ENCODE data around the gene POU3F2. TPM values are rescaled to one million over a fixed set of nuclear protein-coding genes. Genes with fewer than 3 reads are reported as not detected.

POU3F2 gene
- total RNA-seq, 1 donor from 2014 or later = 114 TPM

DNA sequence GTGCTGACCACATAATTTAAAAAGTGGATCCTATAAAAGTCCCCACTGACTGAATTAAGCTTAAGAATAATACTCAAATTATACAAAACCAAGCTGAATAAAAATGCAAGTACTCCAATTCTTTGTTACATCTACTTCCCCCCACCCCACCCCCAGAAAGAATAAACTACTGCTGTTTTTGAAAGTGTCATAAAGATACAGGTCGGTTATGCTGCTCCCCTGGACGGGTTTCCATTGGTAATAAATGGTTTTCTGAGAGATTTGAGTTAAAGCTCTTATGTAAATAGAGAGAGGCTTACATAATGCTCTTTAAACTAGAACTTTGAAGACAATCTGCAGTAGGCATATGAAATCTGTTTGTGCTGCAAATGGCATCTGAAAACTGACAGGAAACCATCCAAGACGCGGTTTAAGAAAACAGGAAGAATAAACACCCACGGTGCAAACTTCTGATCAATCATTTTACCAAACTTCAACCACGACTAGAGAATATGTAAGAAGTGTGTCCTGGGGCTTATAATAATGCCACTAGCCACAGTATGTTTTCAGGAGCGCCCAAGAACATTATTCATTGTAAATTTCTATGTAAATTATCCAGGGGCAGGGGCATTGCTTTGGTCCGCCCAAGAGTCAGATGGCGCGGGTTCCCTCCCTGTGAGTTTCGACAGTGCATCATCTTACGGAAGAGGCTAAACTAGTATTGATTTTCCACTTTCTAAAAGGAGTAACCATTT is 10.8 kb upstream of the POU3F2 start:
- Mint-ChIP-seq H3K4me1 (peaks cover 46% of the 10 kb centered on the region), H3K36me3 (ENCODE audit: low read depth) (no peaks in the 10 kb centered on the region), H3K27ac (ENCODE audit: unreplicated experiment) (peak overlapping the region; percentile 65), H3K27me3 (ENCODE audit: low read depth) (peaks cover 56% of the 10 kb centered on the region), H3K9me3 (peaks cover 2% of the 10 kb centered on the region), H3K4me3 (peak overlapping the region; percentile 92)
- no peak for DNase-seq (ENCODE audit: low read depth, low spot score)
- TF ChIP-seq, protein P1, sequence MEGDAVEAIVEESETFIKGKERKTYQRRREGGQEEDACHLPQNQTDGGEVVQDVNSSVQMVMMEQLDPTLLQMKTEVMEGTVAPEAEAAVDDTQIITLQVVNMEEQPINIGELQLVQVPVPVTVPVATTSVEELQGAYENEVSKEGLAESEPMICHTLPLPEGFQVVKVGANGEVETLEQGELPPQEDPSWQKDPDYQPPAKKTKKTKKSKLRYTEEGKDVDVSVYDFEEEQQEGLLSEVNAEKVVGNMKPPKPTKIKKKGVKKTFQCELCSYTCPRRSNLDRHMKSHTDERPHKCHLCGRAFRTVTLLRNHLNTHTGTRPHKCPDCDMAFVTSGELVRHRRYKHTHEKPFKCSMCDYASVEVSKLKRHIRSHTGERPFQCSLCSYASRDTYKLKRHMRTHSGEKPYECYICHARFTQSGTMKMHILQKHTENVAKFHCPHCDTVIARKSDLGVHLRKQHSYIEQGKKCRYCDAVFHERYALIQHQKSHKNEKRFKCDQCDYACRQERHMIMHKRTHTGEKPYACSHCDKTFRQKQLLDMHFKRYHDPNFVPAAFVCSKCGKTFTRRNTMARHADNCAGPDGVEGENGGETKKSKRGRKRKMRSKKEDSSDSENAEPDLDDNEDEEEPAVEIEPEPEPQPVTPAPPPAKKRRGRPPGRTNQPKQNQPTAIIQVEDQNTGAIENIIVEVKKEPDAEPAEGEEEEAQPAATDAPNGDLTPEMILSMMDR (conservative IDR thresholded peaks at IDR 0.05) = no peak

- Mint-ChIP-seq H3K4me1 (peaks cover 53% of the 10 kb centered on the region), H3K27ac (ENCODE audit: unreplicated experiment) (peak overlapping the region; percentile 65), H3K4me3 (peak overlapping the region; percentile 92), H3K36me3 (ENCODE audit: low read depth) (no peaks in the 10 kb centered on the region), H3K9me3 (peaks cover 2% of the 10 kb centered on the region), H3K27me3 (ENCODE audit: low read depth) (peaks cover 64% of the 10 kb centered on the region)
- peak; percentile 26 for DNase-seq (ENCODE audit: low read depth, low spot score)
- TF ChIP-seq, protein P1 (conservative IDR thresholded peaks at IDR 0.05) = no peak
Measured at GRCh38 chr6:98824162-98824901, 10.0 kb upstream of the POU3F2 start.

DNA sequence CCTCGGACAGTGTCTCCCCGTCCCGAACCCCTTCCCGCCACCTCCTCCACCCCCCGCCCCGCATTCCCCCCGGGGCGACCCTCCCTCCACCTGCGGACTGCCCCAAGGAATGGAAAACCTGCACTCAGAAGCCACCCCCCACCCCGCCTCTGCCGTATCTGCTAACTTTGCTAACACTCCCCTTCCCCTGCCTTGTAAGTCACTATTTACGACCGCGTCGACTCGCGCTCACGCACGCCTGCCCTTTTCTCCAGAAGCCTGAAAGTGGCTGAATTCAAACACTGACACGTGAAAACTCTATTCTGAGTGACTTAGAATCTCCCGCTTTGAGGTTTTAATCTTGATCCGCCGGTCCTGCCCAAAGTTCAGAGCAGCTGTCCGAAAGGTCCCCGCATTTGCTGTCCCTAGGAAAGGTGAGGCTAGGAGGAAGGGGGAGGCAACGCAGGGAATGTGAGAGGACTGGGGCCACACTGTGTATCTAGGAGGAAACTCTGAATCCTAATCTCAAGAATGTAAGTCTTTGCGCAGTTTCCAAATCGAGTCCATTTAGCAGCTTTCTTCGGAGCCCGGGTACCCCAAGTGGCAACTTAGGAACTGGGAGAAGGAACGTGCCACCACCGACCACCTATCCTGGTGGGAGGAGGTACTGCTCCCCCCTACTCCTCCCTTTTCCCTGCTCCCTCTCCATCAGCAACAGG is 9.3 kb upstream of the POU3F2 start:
- Mint-ChIP-seq H3K9me3 (no peaks in the 10 kb centered on the region), H3K4me3 (peak overlapping the region; percentile 92), H3K27ac (ENCODE audit: unreplicated experiment) (peak overlapping the region; percentile 97), H3K4me1 (peaks cover 61% of the 10 kb centered on the region), H3K27me3 (ENCODE audit: low read depth) (peaks cover 68% of the 10 kb centered on the region), H3K36me3 (ENCODE audit: low read depth) (no peaks in the 10 kb centered on the region)
- DNase-seq (ENCODE audit: low read depth, low spot score) = no peak
- TF ChIP-seq, protein P1 (conservative IDR thresholded peaks at IDR 0.05) = no peak

GRCh38 chr6:98825600-98826230 is 8.7 kb upstream of the POU3F2 start:
- Mint-ChIP-seq H3K36me3 (ENCODE audit: low read depth) (no peaks in the 10 kb centered on the region), H3K4me1 (peaks cover 67% of the 10 kb centered on the region), H3K4me3 (peak overlapping the region; percentile 92), H3K9me3 (no peaks in the 10 kb centered on the region), H3K27me3 (ENCODE audit: low read depth) (peaks cover 75% of the 10 kb centered on the region), H3K27ac (ENCODE audit: unreplicated experiment) (peak overlapping the region; percentile 99)
- TF ChIP-seq, protein P1 (conservative IDR thresholded peaks at IDR 0.05) = no peak
- no peak for DNase-seq (ENCODE audit: low read depth, low spot score)
